ENCODE results near the gene MYOD1.

The MYOD1 gene

GRCh38 chr11:17702876-17703275 is 16.5 kb upstream of the MYOD1 start:
- no peak overlapping the region for H3K27ac ChIP-seq (ENCODE audit: insufficient read depth in 1 of 2, low read depth in 1 of 2, low read length in 2 of 2, poor library complexity in 1 of 2, severe bottlenecking in 2 of 2)
- peaks cover 0 to 7% (median 3%) of the 10 kb centered on the region in 5 experiments for H3K9me3 ChIP-seq (ENCODE audit: control extremely low read depth in 1 of 5, control insufficient read depth in 4 of 5, insufficient read depth in 2 of 5, low read depth in 1 of 5, low read length in 4 of 5)
- no peaks in the 10 kb centered on the region for H3K36me3 ChIP-seq (ENCODE audit: control insufficient read depth in 4 of 4, insufficient read depth in 4 of 4, low read length in 3 of 4)
- ChIA-PET POLR2A (no interaction called here), CTCF (no interaction called here)
- no peaks in the 10 kb centered on the region for H3K4me1 ChIP-seq (ENCODE audit: control extremely low read depth in 1 of 4, control insufficient read depth in 4 of 4, insufficient read depth in 4 of 4, low read length in 3 of 4)
- WGBS (ENCODE audit: insufficient coverage) = 50% methylated on average over 2 of the region's 5 CpGs
- peaks cover 0 to 20% (median 4%) of the 10 kb centered on the region in 5 experiments for H3K27me3 ChIP-seq (replicated peaks in 2 of 5; ENCODE audit: control insufficient read depth in 4 of 5, insufficient read depth in 5 of 5, low read length in 4 of 5)
- DNase-seq = no peak
- H3K4me3 ChIP-seq (ENCODE audit: control insufficient read depth in 1 of 7, extremely low read depth in 1 of 7, insufficient read depth in 4 of 7, low read depth in 2 of 7, low read length in 6 of 7) = no peak overlapping the region

GRCh38 chr11:17703951-17704350 is 15.4 kb upstream of the MYOD1 start:
- WGBS (ENCODE audit: insufficient coverage) = 88% methylated on average over 1 of the region's 2 CpGs
- H3K9me3 ChIP-seq (ENCODE audit: control extremely low read depth in 1 of 5, control insufficient read depth in 4 of 5, insufficient read depth in 2 of 5, low read depth in 1 of 5, low read length in 4 of 5) = peaks cover 0 to 7% (median 3%) of the 10 kb centered on the region in 5 experiments
- POLR2A ChIA-PET = no interaction called here
- no peaks in the 10 kb centered on the region for H3K4me1 ChIP-seq (ENCODE audit: control extremely low read depth in 1 of 4, control insufficient read depth in 4 of 4, insufficient read depth in 4 of 4, low read length in 3 of 4)
- H3K27me3 ChIP-seq (replicated peaks in 2 of 5; ENCODE audit: control insufficient read depth in 4 of 5, insufficient read depth in 5 of 5, low read length in 4 of 5) = peaks cover 0 to 13% (median 4%) of the 10 kb centered on the region in 5 experiments
- CTCF ChIA-PET = interaction anchor here (0.7 kb wide), 1 partner anchor 277 kb away, joined by 3 read pairs; no protein-coding TSS in a partner anchor
- DNase-seq = no peak
- H3K36me3 ChIP-seq (ENCODE audit: control insufficient read depth in 4 of 4, insufficient read depth in 4 of 4, low read length in 3 of 4) = no peaks in the 10 kb centered on the region
- H3K27ac ChIP-seq (ENCODE audit: insufficient read depth in 1 of 2, low read depth in 1 of 2, low read length in 2 of 2, poor library complexity in 1 of 2, severe bottlenecking in 2 of 2) = no peak overlapping the region
- no peak overlapping the region for H3K4me3 ChIP-seq (ENCODE audit: control insufficient read depth in 1 of 7, extremely low read depth in 1 of 7, insufficient read depth in 4 of 7, low read depth in 2 of 7, low read length in 6 of 7)

- Histone ChIP-seq H3K27me3 (replicated peaks in 2 of 5; ENCODE audit: control insufficient read depth in 4 of 5, insufficient read depth in 5 of 5, low read length in 4 of 5) (peaks cover 4 to 46% (median 11%) of the 10 kb centered on the region in 5 experiments), H3K4me1 (ENCODE audit: control extremely low read depth in 1 of 4, control insufficient read depth in 4 of 4, insufficient read depth in 4 of 4, low read length in 3 of 4) (no peaks in the 10 kb centered on the region), H3K9me3 (ENCODE audit: control extremely low read depth in 1 of 5, control insufficient read depth in 4 of 5, insufficient read depth in 2 of 5, low read depth in 1 of 5, low read length in 4 of 5) (peaks cover 0 to 7% (median 3%) of the 10 kb centered on the region in 5 experiments), H3K27ac (ENCODE audit: insufficient read depth in 1 of 2, low read depth in 1 of 2, low read length in 2 of 2, poor library complexity in 1 of 2, severe bottlenecking in 2 of 2) (no peak overlapping the region), H3K36me3 (ENCODE audit: control insufficient read depth in 4 of 4, insufficient read depth in 4 of 4, low read length in 3 of 4) (no peaks in the 10 kb centered on the region), H3K4me3 (ENCODE audit: control insufficient read depth in 1 of 7, extremely low read depth in 1 of 7, insufficient read depth in 4 of 7, low read depth in 2 of 7, low read length in 6 of 7) (no peak overlapping the region)
- POLR2A ChIA-PET = no interaction called here
- 97% methylated on average over 3 of the region's 4 CpGs for WGBS (ENCODE audit: insufficient coverage)
- CTCF ChIA-PET = no interaction called here
- no peak for DNase-seq
Observed at GRCh38 chr11:17707830-17708229, 11.5 kb upstream of the MYOD1 start.

- no peak overlapping the region for H3K27ac ChIP-seq (ENCODE audit: insufficient read depth in 1 of 2, low read depth in 1 of 2, low read length in 2 of 2, poor library complexity in 1 of 2, severe bottlenecking in 2 of 2)
- 33% methylated on average over 1 of the region's 4 CpGs for WGBS (ENCODE audit: insufficient coverage)
- ChIA-PET CTCF (no interaction called here), POLR2A (no interaction called here)
- H3K27me3 ChIP-seq (replicated peaks in 2 of 5; ENCODE audit: control insufficient read depth in 4 of 5, insufficient read depth in 5 of 5, low read length in 4 of 5) = peaks cover 4 to 86% (median 22%) of the 10 kb centered on the region in 5 experiments
- no peak overlapping the region for H3K4me3 ChIP-seq (ENCODE audit: control insufficient read depth in 1 of 7, extremely low read depth in 1 of 7, insufficient read depth in 4 of 7, low read depth in 2 of 7, low read length in 6 of 7)
- H3K36me3 ChIP-seq (ENCODE audit: control insufficient read depth in 4 of 4, insufficient read depth in 4 of 4, low read length in 3 of 4) = no peaks in the 10 kb centered on the region
- no peaks in the 10 kb centered on the region for H3K9me3 ChIP-seq (ENCODE audit: control extremely low read depth in 1 of 5, control insufficient read depth in 4 of 5, insufficient read depth in 2 of 5, low read depth in 1 of 5, low read length in 4 of 5)
- no peaks in the 10 kb centered on the region for H3K4me1 ChIP-seq (ENCODE audit: control extremely low read depth in 1 of 4, control insufficient read depth in 4 of 4, insufficient read depth in 4 of 4, low read length in 3 of 4)
- no peak for DNase-seq
Observed at GRCh38 chr11:17711836-17712235, 7.5 kb upstream of the MYOD1 start.

GRCh38 chr11:17713851-17714250 is 5.5 kb upstream of the MYOD1 start:
- DNase-seq = no peak
- no peaks in the 10 kb centered on the region for H3K9me3 ChIP-seq (ENCODE audit: control extremely low read depth in 1 of 5, control insufficient read depth in 4 of 5, insufficient read depth in 2 of 5, low read depth in 1 of 5, low read length in 4 of 5)
- peaks cover 4 to 100% (median 41%) of the 10 kb centered on the region in 5 experiments for H3K27me3 ChIP-seq (replicated peaks in 2 of 5; ENCODE audit: control insufficient read depth in 4 of 5, insufficient read depth in 5 of 5, low read length in 4 of 5)
- H3K4me3 ChIP-seq (ENCODE audit: control insufficient read depth in 1 of 7, extremely low read depth in 1 of 7, insufficient read depth in 4 of 7, low read depth in 2 of 7, low read length in 6 of 7) = no peak overlapping the region
- no peaks in the 10 kb centered on the region for H3K36me3 ChIP-seq (ENCODE audit: control insufficient read depth in 4 of 4, insufficient read depth in 4 of 4, low read length in 3 of 4)
- H3K4me1 ChIP-seq (ENCODE audit: control extremely low read depth in 1 of 4, control insufficient read depth in 4 of 4, insufficient read depth in 4 of 4, low read length in 3 of 4) = no peaks in the 10 kb centered on the region
- no CpG with 5 or more reads among the region's 1 CpG for WGBS (ENCODE audit: insufficient coverage)
- H3K27ac ChIP-seq (ENCODE audit: insufficient read depth in 1 of 2, low read depth in 1 of 2, low read length in 2 of 2, poor library complexity in 1 of 2, severe bottlenecking in 2 of 2) = no peak overlapping the region
- POLR2A ChIA-PET = no interaction called here
- CTCF ChIA-PET = no interaction called here

GRCh38 chr11:17714356-17714854 is 5.0 kb upstream of the MYOD1 start:
- H3K4me1 ChIP-seq (ENCODE audit: control extremely low read depth in 1 of 4, control insufficient read depth in 4 of 4, insufficient read depth in 4 of 4, low read length in 3 of 4) = no peaks in the 10 kb centered on the region
- ChIA-PET CTCF (no interaction called here), POLR2A (no interaction called here)
- peaks cover 4 to 100% (median 44%) of the 10 kb centered on the region in 5 experiments for H3K27me3 ChIP-seq (replicated peaks in 2 of 5; ENCODE audit: control insufficient read depth in 4 of 5, insufficient read depth in 5 of 5, low read length in 4 of 5)
- no peak overlapping the region for H3K27ac ChIP-seq (ENCODE audit: insufficient read depth in 1 of 2, low read depth in 1 of 2, low read length in 2 of 2, poor library complexity in 1 of 2, severe bottlenecking in 2 of 2)
- no peaks in the 10 kb centered on the region for H3K36me3 ChIP-seq (ENCODE audit: control insufficient read depth in 4 of 4, insufficient read depth in 4 of 4, low read length in 3 of 4)
- H3K9me3 ChIP-seq (ENCODE audit: control extremely low read depth in 1 of 5, control insufficient read depth in 4 of 5, insufficient read depth in 2 of 5, low read depth in 1 of 5, low read length in 4 of 5) = no peaks in the 10 kb centered on the region
- 62% methylated on average over 7 of the region's 8 CpGs for WGBS (ENCODE audit: insufficient coverage)
- no peak overlapping the region for H3K4me3 ChIP-seq (ENCODE audit: control insufficient read depth in 1 of 7, extremely low read depth in 1 of 7, insufficient read depth in 4 of 7, low read depth in 2 of 7, low read length in 6 of 7)
- no peak for DNase-seq

- 78% methylated on average over 3 of the region's 4 CpGs for WGBS (ENCODE audit: insufficient coverage)
- CTCF ChIA-PET = no interaction called here
- H3K36me3 ChIP-seq (ENCODE audit: control insufficient read depth in 4 of 4, insufficient read depth in 4 of 4, low read length in 3 of 4) = no peaks in the 10 kb centered on the region
- no peak overlapping the region for H3K27ac ChIP-seq (ENCODE audit: insufficient read depth in 1 of 2, low read depth in 1 of 2, low read length in 2 of 2, poor library complexity in 1 of 2, severe bottlenecking in 2 of 2)
- DNase-seq = no peak
- no peak overlapping the region for H3K4me3 ChIP-seq (ENCODE audit: control insufficient read depth in 1 of 7, extremely low read depth in 1 of 7, insufficient read depth in 4 of 7, low read depth in 2 of 7, low read length in 6 of 7)
- H3K4me1 ChIP-seq (ENCODE audit: control extremely low read depth in 1 of 4, control insufficient read depth in 4 of 4, insufficient read depth in 4 of 4, low read length in 3 of 4) = peaks cover 0 to 3% (median under 1%) of the 10 kb centered on the region in 4 experiments
- POLR2A ChIA-PET = no interaction called here
- peaks cover 4 to 100% (median 44%) of the 10 kb centered on the region in 5 experiments for H3K27me3 ChIP-seq (replicated peaks in 2 of 5; ENCODE audit: control insufficient read depth in 4 of 5, insufficient read depth in 5 of 5, low read length in 4 of 5)
- no peaks in the 10 kb centered on the region for H3K9me3 ChIP-seq (ENCODE audit: control extremely low read depth in 1 of 5, control insufficient read depth in 4 of 5, insufficient read depth in 2 of 5, low read depth in 1 of 5, low read length in 4 of 5)
Observed at GRCh38 chr11:17714870-17715269, 4.5 kb upstream of the MYOD1 start.

Data from common myeloid progenitor, CD34-positive (primary cell).